GM18508 (cell line): Measurements from ENCODE around the gene CIITA.

ENCODE experiments used
- ATAC-seq: cut with Tn5 transposase; IDR thresholded peaks from one replicate; pipeline ENCODE4 v1.9.1; 2021; ENCODE audit warnings: moderate number of reproducible peaks; ENCODE audit not compliant: insufficient read depth, unreplicated experiment

The CIITA gene

DNA sequence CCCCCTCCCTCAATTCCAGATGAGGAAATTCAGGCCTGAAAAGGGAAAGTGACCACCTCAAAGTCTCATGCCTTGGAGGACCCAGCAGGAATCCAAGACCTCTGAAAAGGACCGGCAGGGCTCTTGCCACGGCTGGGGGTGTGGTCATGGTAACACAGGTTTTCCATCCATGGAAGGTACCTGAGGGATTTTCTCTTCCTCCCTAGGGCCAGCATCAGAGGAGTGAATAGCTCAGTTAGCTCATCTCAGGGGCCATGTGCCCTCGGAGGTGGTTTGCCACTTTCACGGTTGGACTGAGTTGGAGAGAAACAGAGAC, 1.3 kb downstream of the CIITA start:
- no peak for ATAC-seq

GRCh38 chr16:10878644-10879501, 1.9 kb downstream of the CIITA start:
- no peak for ATAC-seq

- no peak for ATAC-seq
These were observed 2.9 kb downstream of the CIITA start for GRCh38 chr16:10879681-10880589.

DNA sequence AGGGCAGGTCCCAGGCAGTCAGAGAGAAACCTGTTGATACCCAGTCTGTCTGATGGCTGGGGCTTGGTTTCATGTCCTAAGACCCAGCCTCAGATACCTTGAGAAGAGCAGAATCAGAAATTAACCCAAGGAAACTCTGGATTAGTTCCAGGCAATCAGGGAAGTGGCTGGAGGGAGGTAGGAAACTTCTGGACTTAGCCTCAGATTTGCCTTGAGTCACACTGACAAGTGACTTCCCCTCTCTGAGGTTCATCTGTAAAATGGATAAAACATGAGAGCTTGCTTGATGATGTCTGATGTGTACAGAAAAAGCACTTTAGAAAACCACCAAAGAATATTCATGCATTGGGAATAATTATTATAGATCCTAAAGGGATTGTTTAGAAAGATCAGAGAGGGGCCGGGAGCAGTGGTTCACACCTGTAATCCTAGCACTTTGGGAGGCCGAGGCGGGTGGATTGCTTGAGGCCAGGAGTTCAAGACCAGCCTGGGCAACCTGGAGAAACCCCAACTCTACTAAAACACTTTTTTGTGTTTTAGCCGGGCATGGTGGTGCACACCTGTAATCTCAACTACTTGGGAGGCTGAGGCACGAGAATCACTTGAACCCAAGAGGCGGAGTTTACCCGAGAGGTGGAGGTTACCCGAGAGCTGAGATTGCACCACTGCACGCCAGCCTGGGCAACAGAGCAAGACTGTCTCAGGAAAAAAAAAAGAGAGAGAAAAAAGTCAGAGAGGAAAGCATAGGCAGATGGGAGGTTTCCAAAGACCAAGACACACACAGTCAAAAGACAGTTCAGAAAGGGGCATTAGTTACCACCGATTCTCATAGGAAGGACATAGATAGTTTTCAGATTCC, 3.8 kb downstream of the CIITA start:
- ATAC-seq = no peak

DNA sequence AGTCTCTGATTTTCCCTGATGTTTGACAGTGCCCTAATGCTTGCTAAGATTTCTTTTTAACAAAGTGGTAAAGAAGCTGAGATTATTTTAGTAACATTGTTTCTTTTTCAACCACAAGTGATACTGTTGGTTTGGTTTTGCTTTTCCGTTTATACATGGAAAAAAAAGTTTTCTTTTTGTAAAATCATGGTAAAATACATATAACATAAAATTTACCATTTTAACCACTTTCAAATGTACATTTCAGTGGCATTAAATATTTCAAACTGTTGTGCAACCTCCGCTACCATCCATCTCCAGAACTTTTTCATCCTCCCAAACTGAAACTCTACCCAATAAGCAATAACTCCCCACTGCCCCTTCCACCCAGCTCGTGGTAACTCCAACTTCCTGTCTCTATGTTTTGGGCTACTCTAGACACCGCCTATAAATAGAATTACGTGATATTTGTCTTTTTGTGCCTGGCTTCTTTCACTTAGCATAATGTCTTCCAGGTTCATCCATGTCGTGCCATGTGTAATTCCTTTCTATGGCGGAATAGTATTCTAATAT, 4.6 kb downstream of the CIITA start:
- ATAC-seq = no peak

DNA sequence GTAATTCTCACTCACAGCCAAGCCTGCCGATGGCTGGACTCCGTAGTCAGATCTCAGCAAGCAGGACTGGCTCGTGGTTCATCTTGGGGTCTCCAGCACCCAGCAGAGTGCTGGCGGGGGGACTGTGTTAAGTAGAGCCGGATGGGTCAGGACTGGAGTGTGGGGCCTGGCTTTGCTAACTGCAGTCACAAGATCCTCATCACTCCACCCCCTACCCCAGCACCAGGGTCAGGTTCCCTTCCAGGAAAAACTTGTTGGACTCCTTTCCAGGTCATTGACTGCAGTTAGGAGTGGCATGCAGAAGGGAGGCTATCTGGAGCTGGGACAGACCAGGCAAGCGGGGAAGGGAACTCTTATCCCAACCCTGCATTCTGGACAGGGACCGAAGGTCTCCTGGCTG, 6.0 kb downstream of the CIITA start:
- ATAC-seq = no peak

DNA sequence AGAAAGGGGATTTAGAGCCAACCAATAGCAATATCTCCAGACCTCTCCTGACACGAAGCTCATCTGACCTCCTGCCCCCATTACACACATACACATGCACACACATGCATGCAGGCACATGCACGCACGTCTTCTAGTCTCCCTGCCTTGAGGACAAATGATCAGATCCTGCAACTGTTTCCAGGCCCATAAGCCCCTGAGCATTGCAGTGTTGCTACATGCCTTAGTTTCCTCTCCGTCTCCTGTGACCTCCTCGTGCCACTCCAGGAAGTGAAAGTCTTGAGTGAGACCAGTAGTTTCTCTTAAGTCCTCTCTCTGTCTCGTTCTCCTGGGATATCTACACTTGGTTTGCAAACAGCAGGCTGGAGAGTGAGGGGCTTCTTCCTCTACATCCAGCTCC, 8.2 kb downstream of the CIITA start:
- no peak for ATAC-seq

DNA sequence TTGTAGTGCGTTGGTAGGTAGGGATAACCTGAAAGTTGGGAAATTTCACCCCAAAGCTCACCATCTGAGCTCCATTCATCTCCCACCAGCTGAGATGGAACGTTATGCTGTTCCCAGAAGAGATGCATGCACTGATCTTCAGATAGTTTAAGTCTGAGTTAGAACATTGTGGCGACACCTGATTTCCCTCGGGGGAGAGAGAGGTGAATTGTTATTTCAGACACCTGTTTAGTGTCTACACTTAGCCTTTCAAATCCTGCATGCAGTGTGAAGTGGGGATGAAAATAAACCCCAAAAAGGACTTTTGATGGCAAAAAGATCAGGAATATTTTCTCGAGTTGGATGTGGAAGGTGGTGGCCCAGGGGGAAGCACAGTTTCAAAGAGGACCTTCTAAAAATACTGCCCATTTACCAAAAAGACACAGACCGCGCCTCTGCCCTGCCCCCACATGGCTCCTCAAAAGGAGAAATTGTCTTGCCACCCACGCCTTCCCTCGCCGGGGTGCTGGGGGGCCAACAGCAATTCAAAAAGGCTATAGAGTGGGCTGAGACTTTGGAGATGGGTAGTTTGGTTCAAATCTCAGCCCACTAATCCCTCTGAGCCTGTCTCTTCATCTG, 11.4 kb downstream of the CIITA start:
- no peak for ATAC-seq

DNA sequence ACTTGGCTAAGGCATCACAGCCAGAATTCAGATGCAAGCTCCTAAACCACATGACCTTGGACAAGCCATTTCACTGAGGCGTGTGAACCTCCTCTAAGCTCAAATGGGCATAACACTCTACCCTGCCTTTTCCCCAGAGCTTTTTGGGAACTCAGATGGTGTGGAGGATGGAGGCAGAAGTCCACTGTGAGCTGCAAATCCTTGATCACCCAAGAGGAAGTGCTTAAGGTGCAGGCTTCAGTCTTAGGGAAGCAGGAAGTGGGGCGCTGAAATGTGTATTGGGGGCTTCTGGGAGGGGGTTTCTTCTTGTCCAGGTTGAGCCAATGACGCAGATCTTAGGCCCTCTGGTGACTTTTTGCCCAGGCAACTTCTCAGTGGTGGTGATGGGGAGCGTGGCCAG, 12.9 kb downstream of the CIITA start:
- no peak for ATAC-seq

GRCh38 chr16:10892782-10893318, 15.8 kb downstream of the CIITA start:
- ATAC-seq = no peak

DNA sequence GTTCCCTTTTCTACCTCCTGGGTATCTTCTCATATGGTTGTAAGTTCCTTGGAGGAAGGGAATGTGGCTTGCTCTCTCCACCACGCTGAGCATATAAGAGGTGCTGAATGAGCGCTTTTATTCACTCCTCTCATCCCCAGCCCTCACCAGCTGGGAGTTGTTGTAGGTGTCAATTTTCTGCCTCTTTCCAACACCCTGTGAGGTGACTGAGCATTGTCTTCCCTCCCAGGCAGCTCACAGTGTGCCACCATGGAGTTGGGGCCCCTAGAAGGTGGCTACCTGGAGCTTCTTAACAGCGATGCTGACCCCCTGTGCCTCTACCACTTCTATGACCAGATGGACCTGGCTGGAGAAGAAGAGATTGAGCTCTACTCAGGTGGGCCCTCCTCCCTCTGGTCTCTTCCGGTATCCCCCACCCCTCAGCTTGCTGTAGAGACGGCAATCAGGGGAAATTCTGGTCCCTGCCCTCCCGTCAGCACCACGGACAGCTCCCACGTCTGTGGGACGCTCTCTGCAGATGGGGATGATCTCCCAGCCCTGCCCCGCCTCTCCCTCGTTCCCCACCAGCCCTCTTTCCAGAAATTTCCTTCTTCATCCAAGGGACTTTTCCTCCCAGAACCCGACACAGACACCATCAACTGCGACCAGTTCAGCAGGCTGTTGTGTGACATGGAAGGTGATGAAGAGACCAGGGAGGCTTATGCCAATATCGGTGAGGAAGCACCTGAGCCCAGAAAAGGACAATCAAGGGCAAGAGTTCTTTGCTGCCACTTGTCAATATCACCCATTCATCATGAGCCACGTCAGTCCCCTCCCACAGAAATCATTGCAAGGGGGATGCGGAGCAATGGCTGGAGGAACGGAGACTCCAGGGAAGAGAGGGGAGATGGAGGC, 18.3 kb downstream of the CIITA start:
- ATAC-seq = no peak

- ATAC-seq = no peak
These were observed 19.2 kb downstream of the CIITA start for GRCh38 chr16:10896165-10896564.

- no peak for ATAC-seq
These were observed 19.7 kb downstream of the CIITA start for GRCh38 chr16:10896723-10897122.

- ATAC-seq = peak; percentile 51
These were observed 20.1 kb downstream of the CIITA start for GRCh38 chr16:10897134-10897533.

GRCh38 chr16:10902999-10903398, 26.0 kb downstream of the CIITA start:
- no peak for ATAC-seq

GRCh38 chr16:10906482-10906881, 29.5 kb downstream of the CIITA start:
- no peak for ATAC-seq

DNA sequence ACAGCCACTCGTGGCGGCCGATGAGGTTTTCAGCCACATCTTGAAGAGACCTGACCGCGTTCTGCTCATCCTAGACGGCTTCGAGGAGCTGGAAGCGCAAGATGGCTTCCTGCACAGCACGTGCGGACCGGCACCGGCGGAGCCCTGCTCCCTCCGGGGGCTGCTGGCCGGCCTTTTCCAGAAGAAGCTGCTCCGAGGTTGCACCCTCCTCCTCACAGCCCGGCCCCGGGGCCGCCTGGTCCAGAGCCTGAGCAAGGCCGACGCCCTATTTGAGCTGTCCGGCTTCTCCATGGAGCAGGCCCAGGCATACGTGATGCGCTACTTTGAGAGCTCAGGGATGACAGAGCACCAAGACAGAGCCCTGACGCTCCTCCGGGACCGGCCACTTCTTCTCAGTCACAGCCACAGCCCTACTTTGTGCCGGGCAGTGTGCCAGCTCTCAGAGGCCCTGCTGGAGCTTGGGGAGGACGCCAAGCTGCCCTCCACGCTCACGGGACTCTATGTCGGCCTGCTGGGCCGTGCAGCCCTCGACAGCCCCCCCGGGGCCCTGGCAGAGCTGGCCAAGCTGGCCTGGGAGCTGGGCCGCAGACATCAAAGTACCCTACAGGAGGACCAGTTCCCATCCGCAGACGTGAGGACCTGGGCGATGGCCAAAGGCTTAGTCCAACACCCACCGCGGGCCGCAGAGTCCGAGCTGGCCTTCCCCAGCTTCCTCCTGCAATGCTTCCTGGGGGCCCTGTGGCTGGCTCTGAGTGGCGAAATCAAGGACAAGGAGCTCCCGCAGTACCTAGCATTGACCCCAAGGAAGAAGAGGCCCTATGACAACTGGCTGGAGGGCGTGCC, 30.1 kb downstream of the CIITA start:
- no peak for ATAC-seq

- ATAC-seq = no peak
These were observed 30.7 kb downstream of the CIITA start for GRCh38 chr16:10907757-10908045.
